Heart left ventricle (tissue), 16 donors: ENCODE results near the gene GRM8. TPM values are rescaled to one million over a fixed set of nuclear protein-coding genes. Genes with fewer than 3 reads are reported as not detected.

Experiments used
- ATAC-seq, 4 donors: fragments of 200-7000 bp; cut with Tn5 transposase; one replicate each; pipeline ENCODE4 v1.9.1; 2020 to 2022; ENCODE audit warnings: moderate library complexity in 4 of 4, mild to moderate bottlenecking in 3 of 4, moderate number of reproducible peaks in 1 of 4
- DNase-seq, 5 donors: peaks; one replicate each; pipeline ENCODE4 v3.0.0-alpha.2; 2020
- H3K27ac ChIP-seq, 12 donors: fragments of 200-600 bp; sonication (generic) in 4 of 12; one replicate each; pipeline versions ENCODE4 v1.5.0 to v1.8.0; 2016 to 2022; ENCODE audit warnings: mild to moderate bottlenecking in 2 of 12
- H3K27me3 ChIP-seq, 9 donors: fragments of 200-600 bp; sonication (generic) in 2 of 9; one replicate each; pipeline versions ENCODE4 v1.5.1 to v1.8.0; 2016 to 2022; ENCODE audit warnings: mild to moderate bottlenecking in 3 of 9
- H3K36me3 ChIP-seq, 9 donors: fragments of 200-600 bp; sonication (generic) in 2 of 9; one replicate each; pipeline versions ENCODE4 v1.5.0 to v1.8.0; 2018 to 2022; ENCODE audit warnings: mild to moderate bottlenecking in 2 of 9
- H3K4me1 ChIP-seq, 12 donors: fragments of 200-600 bp; sonication (generic) in 4 of 12; one replicate each; pipeline versions ENCODE4 v1.5.0 to v1.8.0; 2016 to 2022; ENCODE audit warnings: mild to moderate bottlenecking in 3 of 12
- H3K4me3 ChIP-seq, 12 donors: fragments of 200-600 bp; sonication (generic) in 4 of 12; one replicate each; pipeline versions ENCODE4 v1.5.0 to v1.8.0; 2017 to 2022; ENCODE audit warnings: mild to moderate bottlenecking in 9 of 12, moderate library complexity in 4 of 12
- H3K9me3 ChIP-seq, 12 donors: fragments of 200-600 bp; sonication (generic) in 4 of 12; one replicate each; pipeline versions ENCODE4 v1.5.0 to v1.8.0; 2016 to 2022; ENCODE audit warnings: mild to moderate bottlenecking in 1 of 12
- CTCF ChIP-seq, 12 donors: fragments of 200-600 bp; sonication (generic) in 4 of 12; IDR thresholded peaks; one replicate each; pipeline versions ENCODE4 v1.5.0 to v1.8.0; 2018 to 2022; ENCODE audit warnings: antibody characterized with exemption in 12 of 12, mild to moderate bottlenecking in 5 of 12
- POLR2A ChIP-seq, 2 donors: fragments of 450-650 bp; IDR thresholded peaks; one replicate each; pipeline ENCODE4 v1.6.1; 2017; ENCODE audit warnings: antibody characterized with exemption in 2 of 2, mild to moderate bottlenecking in 2 of 2, moderate library complexity in 2 of 2
- WGBS, 4 donors: extraction: QIAGEN DNeasy Blood & Tissue Kit in 2 of 4; methylation state at CpG; one replicate each; pipeline versions ENCODE4 v1.1.5 to v1.1.7; 2013 to 2018; 5-methylcytosine and 5-hydroxymethylcytosine counted together
- intact Hi-C, 10 donors: fragments of 100-400 bp; cut with DNase I; formaldehyde crosslinking; loops; one replicate each; pipeline versions ENCODE4 v1.11.1 to v1.14.2; 2022
- polyA plus RNA-seq, 2 donors: library from polyadenylated mRNA; stranded (reverse); fragments of 200-250 nt; gene quantifications; one replicate each; pipeline ENCODE4 v1.2.3, GENCODE V29; 2013
- total RNA-seq, 9 donors: library from RNA; depleted of rRNA in 2 of 9; stranded (reverse); fragments of >200 nt in 2 of 9; fragmentation: NEBNext Ultra II Directional in 3 of 9; extraction: Animal tissue kit (Norgen Biotek cat#: 25700) in 3 of 9; gene quantifications; one replicate each; pipeline versions ENCODE4 v1.1.0 to v1.2.4, GENCODE V29; 2016 to 2023
- donor health status: ischemic (EF 13 %, LVEDD 7.1; RV severe dilation, severe dysfunction).
- donor health status: healthy with polysubstance abuse.
- donor health status: DM: no; HTN: yes; CAD: no.
- donor health status: DM: no; HTN: no; CAD: no.
- donor health status: ischemic (EF 25% LVEDD 6.9; RV normal size, moderate dysfunction).
- donor health status: ischemic (EF 25% LVEDD 5.7; RV mildly dilated, moderate dysfunction).
- donor health status: healthy.
- donor health status: DM: yes; HTN: yes; CAD: no.
- donor health status: ischemic (EF 35%, LVEDD 5.7; RV mildly dilated, moderate dysfunction).
- donor health status: nonischemic (EF 11% LVEDD 7.7; RV severe dilation, severe dysfunction).
- donor health status: DM: yes; HTN: yes; CAD: no.
- donor health status: PGD.
- donor health status: ischemic (EF 29% LVEDD 5.4; RV normal size, mild dysfunction).
- donor health status: nonischemic (EF 23%, LVEDD 6.1; RV moderate dilation, normal function).

Gene GRM8
- total and polyA plus RNA-seq, 11 donors: 0.21 to 0.75 (median 0.32) TPM; not detected in 5

GRCh38 chr7:126605056-126605455 lies 647.7 kb downstream of the GRM8 start:
- intact Hi-C loops: no loop called here
- 37 to 51% (median 46%) methylated on average over 3 of the region's 3 CpGs for WGBS, 4 donors
- H3K27ac ChIP-seq: no peak overlapping the region
- H3K9me3 ChIP-seq: no peaks in the 10 kb centered on the region
- TF ChIP-seq POLR2A (IDR thresholded peaks at IDR 0.05) (no peak), CTCF (IDR thresholded peaks at IDR 0.05) (no peak)
- ATAC-seq: no peak
- no peak overlapping the region for H3K4me3 ChIP-seq
- H3K27me3 ChIP-seq: no peaks in the 10 kb centered on the region
- H3K4me1 ChIP-seq: no peaks in the 10 kb centered on the region
- no peak for DNase-seq
- H3K36me3 ChIP-seq: no peaks in the 10 kb centered on the region

- no peak overlapping the region for H3K4me3 ChIP-seq
- H3K4me1 ChIP-seq: no peaks in the 10 kb centered on the region
- WGBS, 4 donors: 76 to 90% (median 87%) methylated on average over 6 of the region's 6 CpGs
- H3K27me3 ChIP-seq: no peaks in the 10 kb centered on the region
- peaks cover 0 to 7% (median 0%) of the 10 kb centered on the region in 12 donors for H3K9me3 ChIP-seq
- TF ChIP-seq CTCF (IDR thresholded peaks at IDR 0.05) (no peak), POLR2A (IDR thresholded peaks at IDR 0.05) (no peak)
- no peak for DNase-seq
- no peaks in the 10 kb centered on the region for H3K36me3 ChIP-seq
- ATAC-seq: no peak
- intact Hi-C loops: no loop called here
- H3K27ac ChIP-seq: no peak overlapping the region
Observed at GRCh38 chr7:126589068-126589684, 663.6 kb downstream of the GRM8 start.

GRCh38 chr7:126578338-126578737 lies 674.4 kb downstream of the GRM8 start:
- Histone ChIP-seq H3K27me3 (no peaks in the 10 kb centered on the region), H3K36me3 (no peaks in the 10 kb centered on the region), H3K27ac (no peak overlapping the region), H3K9me3 (no peaks in the 10 kb centered on the region), H3K4me1 (no peaks in the 10 kb centered on the region), H3K4me3 (no peak overlapping the region)
- ATAC-seq (no peak), DNase-seq (no peak)
- TF ChIP-seq CTCF (IDR thresholded peaks at IDR 0.05) (no peak), POLR2A (IDR thresholded peaks at IDR 0.05) (no peak)
- intact Hi-C loops: no loop called here
- 43 to 63% (median 60%) methylated on average over 2 of the region's 2 CpGs for WGBS, 4 donors

- Histone ChIP-seq H3K4me1 (no peaks in the 10 kb centered on the region), H3K4me3 (no peak overlapping the region), H3K36me3 (no peaks in the 10 kb centered on the region), H3K27ac (no peak overlapping the region), H3K9me3 (no peaks in the 10 kb centered on the region), H3K27me3 (no peaks in the 10 kb centered on the region)
- intact Hi-C loops: no loop called here
- ATAC-seq (no peak), DNase-seq (no peak)
- WGBS, 4 donors: 54 to 73% (median 66%) methylated on average over 6 of the region's 6 CpGs
- TF ChIP-seq CTCF (IDR thresholded peaks at IDR 0.05): no peak
- no peak for TF ChIP-seq POLR2A (IDR thresholded peaks at IDR 0.05)
Observed at GRCh38 chr7:126574276-126575250, 678.2 kb downstream of the GRM8 start.
